ENCODE data around the gene ATXN7L1.

The ATXN7L1 gene

GRCh38 chr7:105829681-105830322, 46.6 kb downstream of the ATXN7L1 start:
- DNase-seq (ENCODE audit: low read depth, low spot score) = no peak

GRCh38 chr7:105828141-105828540, 48.3 kb downstream of the ATXN7L1 start:
- no peak for DNase-seq (ENCODE audit: low read depth, low spot score)

GRCh38 chr7:105827151-105827875, 49.1 kb downstream of the ATXN7L1 start:
- DNase-seq (ENCODE audit: low read depth, low spot score) = no peak

- no peak for DNase-seq (ENCODE audit: low read depth, low spot score)
These were observed 50.3 kb downstream of the ATXN7L1 start for GRCh38 chr7:105826143-105826542.

GRCh38 chr7:105825371-105825770, 51.0 kb downstream of the ATXN7L1 start:
- DNase-seq (ENCODE audit: low read depth, low spot score) = no peak

- DNase-seq (ENCODE audit: low read depth, low spot score) = no peak
These were observed 53.6 kb downstream of the ATXN7L1 start for GRCh38 chr7:105822806-105823205.

- no peak for DNase-seq (ENCODE audit: low read depth, low spot score)
These were observed 54.9 kb downstream of the ATXN7L1 start for GRCh38 chr7:105821527-105821926.

GRCh38 chr7:105820363-105821066, 55.9 kb downstream of the ATXN7L1 start:
- DNase-seq (ENCODE audit: low read depth, low spot score) = no peak

- no peak for DNase-seq (ENCODE audit: low read depth, low spot score)
These were observed 56.8 kb downstream of the ATXN7L1 start for GRCh38 chr7:105819559-105819958.

- DNase-seq (ENCODE audit: low read depth, low spot score) = no peak
These were observed 59.3 kb downstream of the ATXN7L1 start for GRCh38 chr7:105816954-105817615.

- no peak for DNase-seq (ENCODE audit: low read depth, low spot score)
These were observed 60.0 kb downstream of the ATXN7L1 start for GRCh38 chr7:105816266-105816843.

- no peak for DNase-seq (ENCODE audit: low read depth, low spot score)
These were observed 60.8 kb downstream of the ATXN7L1 start for GRCh38 chr7:105815576-105815975.

- no peak for DNase-seq (ENCODE audit: low read depth, low spot score)
These were observed 61.9 kb downstream of the ATXN7L1 start for GRCh38 chr7:105814481-105814880.

GRCh38 chr7:105811189-105811847, 65.1 kb downstream of the ATXN7L1 start:
- DNase-seq (ENCODE audit: low read depth, low spot score) = no peak

GRCh38 chr7:105810556-105810955, 65.8 kb downstream of the ATXN7L1 start:
- no peak for DNase-seq (ENCODE audit: low read depth, low spot score)

- DNase-seq (ENCODE audit: low read depth, low spot score) = no peak
These were observed 67.5 kb downstream of the ATXN7L1 start for GRCh38 chr7:105808703-105809590.

GRCh38 chr7:105808209-105808608, 68.2 kb downstream of the ATXN7L1 start:
- no peak for DNase-seq (ENCODE audit: low read depth, low spot score)

- no peak for DNase-seq (ENCODE audit: low read depth, low spot score)
These were observed 69.0 kb downstream of the ATXN7L1 start for GRCh38 chr7:105807448-105807762.

- peak; percentile 69 for DNase-seq (ENCODE audit: low read depth, low spot score)
These were observed 69.6 kb downstream of the ATXN7L1 start for GRCh38 chr7:105806592-105807447.
